Measurements from ENCODE around the gene PDZD2. TPM values are rescaled to one million over a fixed set of nuclear protein-coding genes. Genes with fewer than 3 reads are reported as not detected.

The PDZD2 gene
- total RNA-seq, 3 donors from 2014 or later = 1.8 to 10.1 (median 2.1) TPM

DNA sequence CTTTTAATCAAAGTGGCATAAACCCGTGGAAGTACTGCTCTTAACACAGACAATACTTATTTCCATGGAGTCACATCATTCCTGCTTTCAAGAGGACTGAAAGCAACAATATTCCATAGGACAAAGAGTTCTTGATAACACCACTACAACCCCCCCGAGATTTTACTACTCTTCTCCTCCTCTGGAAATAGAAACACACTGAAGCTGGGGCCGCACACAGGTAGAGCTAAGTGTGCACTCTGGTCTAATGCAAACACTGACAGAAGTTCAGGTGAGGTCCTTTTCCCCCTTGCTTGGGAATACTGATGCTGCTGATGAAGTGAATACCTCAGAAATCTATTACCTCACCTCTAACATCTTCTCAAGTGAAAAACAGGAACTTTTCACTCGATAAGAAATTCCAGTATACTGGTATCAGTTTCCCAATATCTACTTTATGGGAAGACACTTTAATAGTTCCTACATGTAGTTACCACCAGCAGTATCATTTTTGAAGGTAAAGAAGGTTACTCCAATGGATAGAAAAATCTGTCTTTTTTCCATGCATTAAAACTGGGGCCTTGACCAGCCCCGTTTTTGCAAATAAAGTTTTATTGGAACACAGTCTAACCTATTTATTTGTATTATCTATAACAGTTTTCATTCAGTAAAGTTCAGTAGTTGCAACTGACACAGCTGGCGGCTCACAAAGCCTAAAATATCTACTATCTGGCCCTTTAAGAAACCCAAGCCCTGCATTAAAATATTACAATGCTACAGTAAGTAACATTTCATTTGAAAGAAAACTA is 485.2 kb downstream of the PDZD2 start:
- no peak overlapping the region for H3K4me3 ChIP-seq
- TF ChIP-seq, protein P1, sequence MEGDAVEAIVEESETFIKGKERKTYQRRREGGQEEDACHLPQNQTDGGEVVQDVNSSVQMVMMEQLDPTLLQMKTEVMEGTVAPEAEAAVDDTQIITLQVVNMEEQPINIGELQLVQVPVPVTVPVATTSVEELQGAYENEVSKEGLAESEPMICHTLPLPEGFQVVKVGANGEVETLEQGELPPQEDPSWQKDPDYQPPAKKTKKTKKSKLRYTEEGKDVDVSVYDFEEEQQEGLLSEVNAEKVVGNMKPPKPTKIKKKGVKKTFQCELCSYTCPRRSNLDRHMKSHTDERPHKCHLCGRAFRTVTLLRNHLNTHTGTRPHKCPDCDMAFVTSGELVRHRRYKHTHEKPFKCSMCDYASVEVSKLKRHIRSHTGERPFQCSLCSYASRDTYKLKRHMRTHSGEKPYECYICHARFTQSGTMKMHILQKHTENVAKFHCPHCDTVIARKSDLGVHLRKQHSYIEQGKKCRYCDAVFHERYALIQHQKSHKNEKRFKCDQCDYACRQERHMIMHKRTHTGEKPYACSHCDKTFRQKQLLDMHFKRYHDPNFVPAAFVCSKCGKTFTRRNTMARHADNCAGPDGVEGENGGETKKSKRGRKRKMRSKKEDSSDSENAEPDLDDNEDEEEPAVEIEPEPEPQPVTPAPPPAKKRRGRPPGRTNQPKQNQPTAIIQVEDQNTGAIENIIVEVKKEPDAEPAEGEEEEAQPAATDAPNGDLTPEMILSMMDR (IDR thresholded peaks at IDR 0.05) = no peak
- intact Hi-C loops (cut with DNase I, micrococcal nuclease) = no loop called here
- ATAC-seq (no peak), DNase-seq (no peak)
- no peaks in the 10 kb centered on the region for H3K9me3 ChIP-seq
- peaks cover 3% of the 10 kb centered on the region for H3K36me3 ChIP-seq (ENCODE audit: low read depth)
- no peaks in the 10 kb centered on the region for H3K4me1 ChIP-seq (ENCODE audit: low read depth)

DNA sequence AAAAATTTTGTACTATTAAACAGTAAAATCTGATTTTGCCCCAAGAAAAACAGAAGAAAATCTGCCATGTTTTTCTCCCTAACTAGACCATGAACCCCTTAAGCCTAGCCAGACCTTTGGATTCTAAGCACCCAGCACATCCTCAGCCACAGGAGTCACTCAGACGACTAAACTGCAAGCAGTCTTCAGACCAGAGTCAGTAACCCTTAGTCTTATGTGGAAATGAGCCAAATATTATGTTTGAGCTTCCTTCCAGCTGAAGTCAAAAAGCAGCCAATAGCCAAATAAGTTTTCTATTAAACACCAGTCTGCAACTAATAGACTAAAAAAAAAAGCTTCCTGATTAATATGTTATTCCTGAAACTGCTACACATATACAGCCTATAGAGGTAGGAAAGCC is 487.8 kb downstream of the PDZD2 start:
- TF ChIP-seq, protein P1 (IDR thresholded peaks at IDR 0.05) = no peak
- H3K36me3 ChIP-seq (ENCODE audit: low read depth) = peaks cover 3% of the 10 kb centered on the region
- no peak for ATAC-seq
- intact Hi-C loops (cut with DNase I, micrococcal nuclease) = no loop called here
- H3K9me3 ChIP-seq = no peaks in the 10 kb centered on the region
- H3K4me1 ChIP-seq (ENCODE audit: low read depth) = no peaks in the 10 kb centered on the region
- no peak for DNase-seq
- no peak overlapping the region for H3K4me3 ChIP-seq

DNA sequence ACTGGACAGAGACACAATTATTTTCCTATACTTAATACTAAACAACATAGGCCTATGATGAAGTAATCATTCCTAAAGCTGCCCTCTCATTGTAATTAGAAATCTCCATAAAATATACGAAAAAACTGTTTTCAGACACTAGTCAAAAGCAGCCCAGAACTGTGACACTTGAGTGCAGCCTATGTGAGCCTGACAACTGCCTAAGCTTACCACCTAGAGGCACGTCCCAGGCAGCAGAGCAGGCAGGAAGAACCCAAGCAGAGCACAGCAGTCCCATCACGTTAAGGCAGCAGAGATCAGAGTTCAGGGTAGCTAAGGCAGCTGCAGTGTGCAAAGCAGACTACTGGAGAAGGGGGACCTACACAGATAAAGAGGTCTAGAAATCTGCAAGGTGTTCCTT is 488.8 kb downstream of the PDZD2 start:
- intact Hi-C loops (cut with DNase I, micrococcal nuclease) = no loop called here
- Histone ChIP-seq H3K36me3 (ENCODE audit: low read depth) (peaks cover 3% of the 10 kb centered on the region), H3K9me3 (no peaks in the 10 kb centered on the region), H3K4me3 (no peak overlapping the region), H3K4me1 (ENCODE audit: low read depth) (no peaks in the 10 kb centered on the region)
- TF ChIP-seq, protein P1 (IDR thresholded peaks at IDR 0.05) = no peak
- DNase-seq = no peak
- ATAC-seq = no peak

DNA sequence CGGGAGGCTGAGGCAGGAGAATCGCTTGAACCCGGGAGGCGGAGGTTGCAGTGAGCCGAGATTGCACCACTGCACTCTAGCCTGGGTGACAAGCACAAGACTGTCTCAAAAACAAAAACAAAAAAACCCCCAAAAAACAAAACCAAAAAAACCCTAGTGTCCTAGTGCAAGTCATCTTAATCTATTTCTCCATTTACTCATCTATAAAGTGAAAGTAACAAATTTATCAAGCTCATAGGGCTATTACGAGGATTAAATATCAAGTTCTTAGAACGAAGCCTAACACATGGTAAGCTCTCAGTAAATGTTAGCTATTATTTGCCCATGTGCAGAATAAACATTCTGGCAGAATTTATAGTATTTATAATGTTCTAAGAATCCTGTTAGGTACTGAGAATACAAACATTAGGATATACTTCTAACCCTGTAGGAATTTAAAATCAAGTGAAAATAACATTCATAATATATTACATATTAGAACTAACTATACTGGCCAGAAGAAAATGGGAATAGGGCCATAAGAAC is 490.2 kb downstream of the PDZD2 start:
- DNase-seq (no peak), ATAC-seq (no peak)
- Histone ChIP-seq H3K36me3 (ENCODE audit: low read depth) (peaks cover 3% of the 10 kb centered on the region), H3K4me1 (ENCODE audit: low read depth) (no peaks in the 10 kb centered on the region), H3K9me3 (no peaks in the 10 kb centered on the region), H3K4me3 (no peak overlapping the region)
- TF ChIP-seq, protein P1 (IDR thresholded peaks at IDR 0.05) = no peak
- intact Hi-C loops (cut with DNase I, micrococcal nuclease) = no loop called here

DNA sequence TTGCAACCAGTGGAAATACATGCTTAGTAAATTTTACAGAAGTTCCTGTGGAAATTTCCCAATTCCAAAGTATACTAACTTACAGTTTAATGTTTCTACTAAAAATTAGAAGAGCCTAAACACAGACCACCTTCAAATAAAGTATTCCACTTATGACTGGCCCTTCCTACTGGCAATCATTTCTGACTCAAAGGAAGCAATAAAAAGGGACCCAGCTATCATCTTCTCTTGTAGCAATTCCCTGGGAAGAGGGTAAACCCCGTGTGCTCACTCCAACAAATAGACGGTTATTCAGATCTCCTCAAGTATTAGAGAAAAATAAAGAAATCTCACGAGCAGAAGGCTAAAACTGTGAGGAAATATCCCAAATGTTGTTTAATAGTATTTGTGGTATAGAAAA is 491.9 kb downstream of the PDZD2 start:
- Histone ChIP-seq H3K9me3 (no peaks in the 10 kb centered on the region), H3K4me1 (ENCODE audit: low read depth) (no peaks in the 10 kb centered on the region), H3K4me3 (no peak overlapping the region), H3K36me3 (ENCODE audit: low read depth) (no peaks in the 10 kb centered on the region)
- intact Hi-C loops (cut with DNase I, micrococcal nuclease) = no loop called here
- TF ChIP-seq, protein P1 (IDR thresholded peaks at IDR 0.05) = no peak
- no peak for DNase-seq
- ATAC-seq = no peak
